ENCODE results near the gene RNF212.

RNF212 gene

GRCh38 chr4:1036095-1036494, 77.3 kb downstream of the RNF212 start:
- no peak for DNase-seq (ENCODE audit: low spot score)

GRCh38 chr4:1035510-1035909, 77.9 kb downstream of the RNF212 start:
- no peak for DNase-seq (ENCODE audit: low spot score)

GRCh38 chr4:1033840-1034551, 79.4 kb downstream of the RNF212 start:
- no peak for DNase-seq (ENCODE audit: low spot score)

GRCh38 chr4:1032861-1033260, 80.5 kb downstream of the RNF212 start:
- DNase-seq (ENCODE audit: low spot score), result no peak

- no peak for DNase-seq (ENCODE audit: low spot score)
Observed at GRCh38 chr4:1031956-1032795, 81.2 kb downstream of the RNF212 start.

GRCh38 chr4:1031346-1031745, 82.0 kb downstream of the RNF212 start:
- no peak for DNase-seq (ENCODE audit: low spot score)

GRCh38 chr4:1030559-1030958, 82.8 kb downstream of the RNF212 start:
- DNase-seq (ENCODE audit: low spot score), result no peak

- DNase-seq (ENCODE audit: low spot score), result no peak
Observed at GRCh38 chr4:1030031-1030430, 83.3 kb downstream of the RNF212 start.

GRCh38 chr4:1029529-1029928, 83.8 kb downstream of the RNF212 start:
- DNase-seq (ENCODE audit: low spot score), result no peak

GRCh38 chr4:1028574-1029220, 84.7 kb downstream of the RNF212 start:
- no peak for DNase-seq (ENCODE audit: low spot score)

- no peak for DNase-seq (ENCODE audit: low spot score)
Observed at GRCh38 chr4:1027915-1028238, 85.5 kb downstream of the RNF212 start.

- no peak for DNase-seq (ENCODE audit: low spot score)
Observed at GRCh38 chr4:1027219-1027914, 86.0 kb downstream of the RNF212 start.

GRCh38 chr4:1026115-1026514, 87.2 kb downstream of the RNF212 start:
- DNase-seq (ENCODE audit: low spot score), result no peak

- DNase-seq (ENCODE audit: low spot score), result no peak
Observed at GRCh38 chr4:1024882-1025545, 88.3 kb downstream of the RNF212 start.

GRCh38 chr4:1023895-1024740, 89.2 kb downstream of the RNF212 start:
- DNase-seq (ENCODE audit: low spot score), result no peak

GRCh38 chr4:1023075-1023640, 90.2 kb downstream of the RNF212 start:
- DNase-seq (ENCODE audit: low spot score), result no peak

- DNase-seq (ENCODE audit: low spot score), result no peak
Observed at GRCh38 chr4:1022739-1023066, 90.7 kb downstream of the RNF212 start.

- no peak for DNase-seq (ENCODE audit: low spot score)
Observed at GRCh38 chr4:1022051-1022738, 91.2 kb downstream of the RNF212 start.

All from LoVo (cell line).